SU-DHL-6 (cell line): Measurements from ENCODE around the gene LRRC37B.
"Not testable (repeated sequence)": the region's sequence is repeated elsewhere in the genome, so short reads cannot be mapped to it uniquely, and the experiment has no call there.

Experiments used
- H2AFZ ChIP-seq: fragments of 200-600 bp; sonication (generic); 2 replicates; pipeline ENCODE4 v1.6.1; 2014; ENCODE audit warnings: low read depth, mild to moderate bottlenecking, moderate library complexity, mixed read lengths, antibody characterized with exemption, low read length; ENCODE audit not compliant: severe bottlenecking
- H3F3A ChIP-seq: fragments of 200-600 bp; shearing (Covaris generic); 2 replicates; pipeline ENCODE4 v1.6.0; 2016; ENCODE audit warnings: antibody characterized with exemption, mild to moderate bottlenecking; ENCODE audit not compliant: insufficient read depth
- H3K27ac ChIP-seq: fragments of 200-600 bp; sonication (generic); 2 replicates; pipeline ENCODE4 v1.5.1; 2016; ENCODE audit warnings: low read depth, mild to moderate bottlenecking, low read length, moderate library complexity, mixed read lengths
- H3K27me3 ChIP-seq: fragments of 200-600 bp; sonication (generic), shearing (Covaris generic); 2 replicates; pipeline ENCODE4 v1.6.0; 2014; ENCODE audit warnings: mild to moderate bottlenecking, low read length
- H3K36me3 ChIP-seq: fragments of 200-600 bp; sonication (generic); 2 replicates; pipeline ENCODE4 v1.6.1; 2014; ENCODE audit warnings: mild to moderate bottlenecking, low read length, mixed read lengths
- H3K4me2 ChIP-seq: fragments of 300-600, 200-600 bp; shearing (Covaris generic), sonication (generic); 2 replicates; pipeline ENCODE4 v1.6.0; 2014; ENCODE audit warnings: low read length, low read depth, mild to moderate bottlenecking; ENCODE audit not compliant: poor library complexity, severe bottlenecking
- H3K4me3 ChIP-seq: fragments of 200-600 bp; sonication (generic); 2 replicates; pipeline ENCODE4 v1.5.1; 2014; ENCODE audit warnings: antibody characterized with exemption, low read length, mild to moderate bottlenecking, mixed read lengths; ENCODE audit not compliant: insufficient read depth, poor library complexity, severe bottlenecking
- H3K79me2 ChIP-seq: fragments of 200-600 bp; sonication (generic); 2 replicates; pipeline ENCODE4 v1.6.1; 2014; ENCODE audit warnings: mild to moderate bottlenecking, low read length, moderate library complexity; ENCODE audit not compliant: insufficient read depth
- H3K9ac ChIP-seq: fragments of 200-600 bp; sonication (generic); 2 replicates; pipeline ENCODE4 v1.7.0; 2014; ENCODE audit warnings: mild to moderate bottlenecking, low read length
- H3K9me2 ChIP-seq: fragments of 200-600 bp; sonication (generic); replicated peaks from 2 replicates; pipeline ENCODE4 v1.6.1; 2014; ENCODE audit warnings: low read length; ENCODE audit not compliant: insufficient read depth
- H3K9me3 ChIP-seq: fragments of 200-600 bp; sonication (generic); 2 replicates; pipeline ENCODE4 v1.6.1; 2014; ENCODE audit warnings: low read length, mixed read lengths; ENCODE audit not compliant: insufficient read depth
- H4K20me1 ChIP-seq: fragments of 200-600 bp; sonication (generic); 2 replicates; pipeline ENCODE4 v1.6.1; 2014; ENCODE audit warnings: low read depth, mild to moderate bottlenecking, antibody characterized with exemption, low read length, moderate library complexity, mixed read lengths
- EZH2phosphoT487 ChIP-seq: fragments of 200-600 bp; sonication (generic), shearing (Covaris generic); conservative IDR thresholded peaks from 2 replicates; pipeline ENCODE4 v1.6.1; 2018; ENCODE audit warnings: mild to moderate bottlenecking, antibody characterized with exemption, low read length, moderate library complexity, mixed read lengths
- TF ChIP-seq, protein P1 (sequence below): fragments of 200-600 bp; sonication (generic); IDR thresholded peaks from one replicate; pipeline ENCODE4 v1.5.1; 2017; ENCODE audit warnings: antibody characterized with exemption, mild to moderate bottlenecking, low read length, moderate library complexity; ENCODE audit not compliant: insufficient read depth, poor library complexity, severe bottlenecking

LRRC37B gene

DNA sequence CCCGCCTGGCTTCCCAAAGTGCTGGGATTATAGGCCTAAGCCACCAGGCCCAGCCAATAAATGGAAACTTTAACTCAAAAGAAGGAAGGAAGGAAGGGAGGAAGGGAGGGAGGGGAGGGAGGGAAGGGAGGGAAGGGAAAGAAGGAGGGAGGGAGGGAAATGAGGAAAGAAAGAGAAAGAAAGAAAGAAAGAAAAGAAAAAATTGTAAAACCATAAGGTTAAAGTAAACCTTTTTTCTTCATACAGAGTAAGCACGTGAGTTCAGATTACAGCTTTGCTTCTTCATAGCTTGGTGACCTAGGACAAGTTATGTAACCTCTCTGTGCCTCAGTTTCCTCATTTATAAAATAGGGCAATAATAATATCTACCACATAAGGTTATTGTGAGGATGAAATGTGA is 26.0 kb downstream of the LRRC37B start:
- H2AFZ ChIP-seq: no peak overlapping the region
- TF ChIP-seq EZH2phosphoT487: no peak
- TF ChIP-seq, protein P1, sequence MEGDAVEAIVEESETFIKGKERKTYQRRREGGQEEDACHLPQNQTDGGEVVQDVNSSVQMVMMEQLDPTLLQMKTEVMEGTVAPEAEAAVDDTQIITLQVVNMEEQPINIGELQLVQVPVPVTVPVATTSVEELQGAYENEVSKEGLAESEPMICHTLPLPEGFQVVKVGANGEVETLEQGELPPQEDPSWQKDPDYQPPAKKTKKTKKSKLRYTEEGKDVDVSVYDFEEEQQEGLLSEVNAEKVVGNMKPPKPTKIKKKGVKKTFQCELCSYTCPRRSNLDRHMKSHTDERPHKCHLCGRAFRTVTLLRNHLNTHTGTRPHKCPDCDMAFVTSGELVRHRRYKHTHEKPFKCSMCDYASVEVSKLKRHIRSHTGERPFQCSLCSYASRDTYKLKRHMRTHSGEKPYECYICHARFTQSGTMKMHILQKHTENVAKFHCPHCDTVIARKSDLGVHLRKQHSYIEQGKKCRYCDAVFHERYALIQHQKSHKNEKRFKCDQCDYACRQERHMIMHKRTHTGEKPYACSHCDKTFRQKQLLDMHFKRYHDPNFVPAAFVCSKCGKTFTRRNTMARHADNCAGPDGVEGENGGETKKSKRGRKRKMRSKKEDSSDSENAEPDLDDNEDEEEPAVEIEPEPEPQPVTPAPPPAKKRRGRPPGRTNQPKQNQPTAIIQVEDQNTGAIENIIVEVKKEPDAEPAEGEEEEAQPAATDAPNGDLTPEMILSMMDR: no peak
- H3F3A ChIP-seq: no peaks in the 10 kb centered on the region
- no peak overlapping the region for H3K9ac ChIP-seq
- no peaks in the 10 kb centered on the region for H3K9me2 ChIP-seq
- H4K20me1 ChIP-seq: no peaks in the 10 kb centered on the region
- no peaks in the 10 kb centered on the region for H3K79me2 ChIP-seq
- H3K27me3 ChIP-seq: no peaks in the 10 kb centered on the region
- no peak overlapping the region for H3K27ac ChIP-seq
- H3K9me3 ChIP-seq: no peaks in the 10 kb centered on the region
- H3K4me2 ChIP-seq: no peak overlapping the region
- H3K4me3 ChIP-seq: no peak overlapping the region
- H3K36me3 ChIP-seq: no peaks in the 10 kb centered on the region

- not testable (repeated sequence) for H3K4me2 ChIP-seq, H3K27ac ChIP-seq, H4K20me1 ChIP-seq, H3F3A ChIP-seq, H2AFZ ChIP-seq, H3K9me2 ChIP-seq, H3K79me2 ChIP-seq, H3K27me3 ChIP-seq, H3K9ac ChIP-seq, H3K4me3 ChIP-seq, H3K9me3 ChIP-seq, H3K36me3 ChIP-seq
Measured at GRCh38 chr17:32033812-32034211, 26.6 kb downstream of the LRRC37B start.

- H3K4me3 ChIP-seq, H3K9me2 ChIP-seq, H3K9me3 ChIP-seq, H3K79me2 ChIP-seq, H3K4me2 ChIP-seq, H4K20me1 ChIP-seq, H3K36me3 ChIP-seq, H3K9ac ChIP-seq, H3K27me3 ChIP-seq, H3F3A ChIP-seq, H2AFZ ChIP-seq, H3K27ac ChIP-seq: not testable (repeated sequence)
Measured at GRCh38 chr17:32040246-32040645, 33.1 kb downstream of the LRRC37B start.

- H3K4me3 ChIP-seq: not testable (repeated sequence)
Measured at GRCh38 chr17:32041306-32041875, 34.2 kb downstream of the LRRC37B start.

DNA sequence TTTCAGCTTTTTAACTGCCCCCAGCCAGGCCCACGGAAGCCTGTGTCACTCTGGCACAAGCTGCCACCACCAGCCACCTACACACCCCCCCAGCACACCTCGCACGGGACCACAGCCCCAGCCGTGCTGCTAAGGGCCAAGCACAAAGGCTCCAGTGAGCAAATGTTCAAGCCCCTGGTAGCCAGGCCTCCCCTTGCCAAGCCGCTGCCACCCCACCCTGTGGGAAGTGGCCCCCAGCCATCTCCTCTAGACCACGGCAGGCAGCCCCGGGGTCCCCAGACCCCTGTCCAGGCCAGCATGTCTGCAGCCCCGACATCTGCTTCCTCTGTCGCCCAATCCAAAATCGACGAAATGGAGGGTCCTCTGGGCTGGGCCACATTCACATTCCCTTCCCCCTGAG is 35.1 kb downstream of the LRRC37B start:
- not testable (repeated sequence) for H3K4me3 ChIP-seq, H3F3A ChIP-seq, H3K36me3 ChIP-seq, H3K9me3 ChIP-seq, H3K27me3 ChIP-seq, H3K79me2 ChIP-seq, H4K20me1 ChIP-seq, H3K9ac ChIP-seq, H3K9me2 ChIP-seq, H2AFZ ChIP-seq, H3K4me2 ChIP-seq, H3K27ac ChIP-seq

More at GRCh38 chr17:32041306-32041875, 34.2 kb downstream of the LRRC37B start:
- not testable (repeated sequence) for H4K20me1 ChIP-seq, H3F3A ChIP-seq, H3K79me2 ChIP-seq, H2AFZ ChIP-seq, H3K36me3 ChIP-seq, H3K27ac ChIP-seq, H3K9me3 ChIP-seq, H3K4me2 ChIP-seq, H3K9me2 ChIP-seq, H3K27me3 ChIP-seq, H3K9ac ChIP-seq

DNA sequence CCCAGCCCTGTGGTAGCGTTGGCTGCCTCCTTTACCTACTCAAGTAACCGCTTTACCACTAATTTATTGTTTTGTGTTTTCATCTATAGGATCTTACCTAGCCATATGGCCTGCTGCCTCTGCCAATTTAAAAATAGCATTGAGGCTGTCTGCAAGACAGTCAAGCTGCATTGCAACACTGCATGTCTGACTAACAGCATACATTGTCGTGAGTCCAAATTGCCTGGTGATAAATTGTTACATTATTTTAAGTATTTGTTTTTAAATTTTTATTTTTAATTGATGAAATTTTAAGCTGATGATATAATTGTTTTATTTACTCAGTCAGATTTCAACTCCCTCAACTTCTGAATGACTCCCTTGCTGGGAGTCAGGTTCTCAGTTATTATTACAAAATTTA is 38.4 kb downstream of the LRRC37B start:
- not testable (repeated sequence) for H3K27ac ChIP-seq, H3K9me2 ChIP-seq, H3K9ac ChIP-seq, H3K4me3 ChIP-seq, H2AFZ ChIP-seq, H4K20me1 ChIP-seq, H3K79me2 ChIP-seq, H3K9me3 ChIP-seq, H3F3A ChIP-seq, H3K4me2 ChIP-seq, H3K36me3 ChIP-seq, H3K27me3 ChIP-seq

DNA sequence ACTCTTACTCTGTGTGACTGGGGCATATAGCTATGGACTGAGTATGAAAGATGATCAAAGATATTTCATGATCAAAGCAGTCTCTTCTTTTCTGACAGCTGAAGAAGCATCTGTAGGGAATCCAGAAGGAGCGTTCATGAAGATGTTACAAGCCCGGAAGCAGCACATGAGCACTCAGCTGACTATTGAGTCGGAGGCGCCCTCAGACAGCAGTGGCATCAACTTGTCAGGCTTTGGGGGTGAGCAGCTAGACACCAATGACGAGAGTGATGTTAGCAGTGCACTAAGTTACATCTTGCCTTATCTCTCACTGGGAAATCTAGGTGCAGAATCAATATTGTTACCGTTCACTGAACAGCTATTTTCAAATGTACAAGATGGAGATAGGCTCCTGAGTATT is 40.5 kb downstream of the LRRC37B start:
- not testable (repeated sequence) for H3K9me2 ChIP-seq, H4K20me1 ChIP-seq, H3K27ac ChIP-seq, H3K4me3 ChIP-seq, H3F3A ChIP-seq, H2AFZ ChIP-seq, H3K9ac ChIP-seq, H3K79me2 ChIP-seq, H3K36me3 ChIP-seq, H3K9me3 ChIP-seq, H3K27me3 ChIP-seq, H3K4me2 ChIP-seq
